Hippocampal formation (tissue), 2 donors: ENCODE results near the gene CALN1.
"Not testable (repeated sequence)": the region's sequence is repeated elsewhere in the genome, so short reads cannot be mapped to it uniquely, and the experiment has no call there.

ENCODE experiments used
- DNase-seq, 2 donors: peaks; one replicate each; lab custom pipeline; 2025; lab: John Stamatoyannopoulos, UW

The CALN1 gene

GRCh38 chr7:72267291-72267800 lies 144.8 kb downstream of the CALN1 start:
- DNase-seq: no peak

GRCh38 chr7:72266771-72267170 lies 145.4 kb downstream of the CALN1 start:
- no peak for DNase-seq

- no peak for DNase-seq
Observed at GRCh38 chr7:72265071-72265904, 146.8 kb downstream of the CALN1 start.

GRCh38 chr7:72260406-72260805 lies 151.7 kb downstream of the CALN1 start:
- no peak for DNase-seq

GRCh38 chr7:72258074-72258473 lies 154.1 kb downstream of the CALN1 start:
- DNase-seq: no peak

GRCh38 chr7:72254455-72254854 lies 157.7 kb downstream of the CALN1 start:
- no peak for DNase-seq

GRCh38 chr7:72249106-72249505 lies 163.0 kb downstream of the CALN1 start:
- DNase-seq: no peak

GRCh38 chr7:72244826-72245398 lies 167.2 kb downstream of the CALN1 start:
- DNase-seq: no peak

GRCh38 chr7:72243329-72243728 lies 168.8 kb downstream of the CALN1 start:
- no peak for DNase-seq

GRCh38 chr7:72235351-72235750 lies 176.8 kb downstream of the CALN1 start:
- DNase-seq: no peak

GRCh38 chr7:72234086-72234485 lies 178.1 kb downstream of the CALN1 start:
- DNase-seq: no peak

- no peak for DNase-seq
Observed at GRCh38 chr7:72230281-72230680, 181.9 kb downstream of the CALN1 start.

- no peak for DNase-seq
Observed at GRCh38 chr7:72223351-72223750, 188.8 kb downstream of the CALN1 start.

- DNase-seq: no peak
Observed at GRCh38 chr7:72222136-72222535, 190.0 kb downstream of the CALN1 start.

- DNase-seq: no peak
Observed at GRCh38 chr7:72219500-72219899, 192.6 kb downstream of the CALN1 start.

- no peak for DNase-seq
Observed at GRCh38 chr7:72217151-72217550, 195.0 kb downstream of the CALN1 start.

GRCh38 chr7:72213769-72214168 lies 198.4 kb downstream of the CALN1 start:
- DNase-seq: no peak

GRCh38 chr7:72213081-72213480 lies 199.1 kb downstream of the CALN1 start:
- no peak for DNase-seq

GRCh38 chr7:72211175-72211574 lies 201.0 kb downstream of the CALN1 start:
- no peak for DNase-seq

GRCh38 chr7:72209006-72209405 lies 203.1 kb downstream of the CALN1 start:
- not testable (repeated sequence) for DNase-seq

- no peak for DNase-seq
Observed at GRCh38 chr7:72196176-72196575, 216.0 kb downstream of the CALN1 start.

- DNase-seq: peak in 1 of 2 donors; percentile 38
Observed at GRCh38 chr7:72190919-72191318, 221.2 kb downstream of the CALN1 start.

- DNase-seq: no peak
Observed at GRCh38 chr7:72190146-72190545, 222.0 kb downstream of the CALN1 start.
